ENCODE measurements around the gene THAP4.

THAP4 gene, protein sequence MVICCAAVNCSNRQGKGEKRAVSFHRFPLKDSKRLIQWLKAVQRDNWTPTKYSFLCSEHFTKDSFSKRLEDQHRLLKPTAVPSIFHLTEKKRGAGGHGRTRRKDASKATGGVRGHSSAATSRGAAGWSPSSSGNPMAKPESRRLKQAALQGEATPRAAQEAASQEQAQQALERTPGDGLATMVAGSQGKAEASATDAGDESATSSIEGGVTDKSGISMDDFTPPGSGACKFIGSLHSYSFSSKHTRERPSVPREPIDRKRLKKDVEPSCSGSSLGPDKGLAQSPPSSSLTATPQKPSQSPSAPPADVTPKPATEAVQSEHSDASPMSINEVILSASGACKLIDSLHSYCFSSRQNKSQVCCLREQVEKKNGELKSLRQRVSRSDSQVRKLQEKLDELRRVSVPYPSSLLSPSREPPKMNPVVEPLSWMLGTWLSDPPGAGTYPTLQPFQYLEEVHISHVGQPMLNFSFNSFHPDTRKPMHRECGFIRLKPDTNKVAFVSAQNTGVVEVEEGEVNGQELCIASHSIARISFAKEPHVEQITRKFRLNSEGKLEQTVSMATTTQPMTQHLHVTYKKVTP

DNA sequence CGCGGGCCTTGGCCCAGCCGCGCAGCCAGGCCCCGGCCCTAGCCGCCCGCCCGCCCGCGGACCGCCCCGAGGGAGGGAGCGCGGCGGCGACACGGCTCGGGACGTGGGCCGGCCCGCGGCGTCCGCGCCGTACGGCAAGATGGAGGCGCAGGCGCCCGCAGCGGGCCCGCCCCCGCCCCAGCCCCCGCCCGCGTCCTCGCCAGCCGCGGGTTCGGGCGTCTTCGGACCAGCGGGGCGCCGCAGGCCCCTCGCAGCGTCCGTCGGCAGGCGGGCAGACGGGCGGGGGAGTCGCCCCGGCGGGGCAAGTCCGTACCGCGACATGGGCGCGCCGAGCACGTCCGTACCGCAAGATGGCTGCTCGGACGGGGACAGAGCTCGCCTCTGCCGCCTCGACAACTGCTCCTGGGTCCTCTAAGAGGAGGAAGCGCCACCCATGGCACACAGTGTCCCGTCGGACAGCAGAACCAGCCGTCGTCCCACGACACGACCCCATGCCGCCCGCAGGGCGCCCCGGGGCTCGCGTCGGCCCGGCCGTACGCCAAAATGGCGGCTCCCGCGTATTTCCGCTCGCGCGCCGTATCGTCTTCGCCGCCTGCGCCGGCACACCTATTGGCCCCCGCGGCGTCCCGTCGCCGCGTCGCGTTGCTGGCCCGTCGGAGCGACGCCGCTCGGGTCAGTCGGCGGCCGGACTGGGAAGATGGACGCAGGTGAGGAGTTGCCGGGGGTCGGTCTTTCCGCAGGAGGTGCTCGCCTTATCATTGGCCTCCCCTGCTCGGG, at the start of gene THAP4, which contains the start of gene ATG4B:
THAP4 (minus strand) TSS at position 141 of the 777 bp plus-strand sequence. CDS start 141 bp downstream, outside the sequence.
ATG4B (plus strand) TSS at position 676 of the 777 bp plus-strand sequence; CDS start at position 698, 22 bp downstream.
- FAIRE-seq: no peak

DNA sequence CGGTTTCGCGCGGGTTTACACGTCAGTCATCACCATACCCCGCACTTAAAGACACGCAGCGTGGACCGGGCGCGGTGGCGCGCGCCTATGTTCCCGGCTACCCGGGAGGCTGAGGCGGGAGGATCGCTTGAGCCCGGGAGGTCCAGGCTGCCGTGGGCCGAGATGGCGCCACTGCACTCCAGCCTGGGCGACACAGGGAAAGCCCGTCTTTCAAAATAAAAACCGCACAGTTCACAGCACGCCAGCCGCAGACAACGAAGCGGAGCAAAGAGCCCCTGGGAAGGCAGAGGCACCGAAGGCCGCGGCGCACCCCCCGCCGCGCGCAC, 49.3 kb upstream of the THAP4 start:
- FAIRE-seq: no peak

DNA sequence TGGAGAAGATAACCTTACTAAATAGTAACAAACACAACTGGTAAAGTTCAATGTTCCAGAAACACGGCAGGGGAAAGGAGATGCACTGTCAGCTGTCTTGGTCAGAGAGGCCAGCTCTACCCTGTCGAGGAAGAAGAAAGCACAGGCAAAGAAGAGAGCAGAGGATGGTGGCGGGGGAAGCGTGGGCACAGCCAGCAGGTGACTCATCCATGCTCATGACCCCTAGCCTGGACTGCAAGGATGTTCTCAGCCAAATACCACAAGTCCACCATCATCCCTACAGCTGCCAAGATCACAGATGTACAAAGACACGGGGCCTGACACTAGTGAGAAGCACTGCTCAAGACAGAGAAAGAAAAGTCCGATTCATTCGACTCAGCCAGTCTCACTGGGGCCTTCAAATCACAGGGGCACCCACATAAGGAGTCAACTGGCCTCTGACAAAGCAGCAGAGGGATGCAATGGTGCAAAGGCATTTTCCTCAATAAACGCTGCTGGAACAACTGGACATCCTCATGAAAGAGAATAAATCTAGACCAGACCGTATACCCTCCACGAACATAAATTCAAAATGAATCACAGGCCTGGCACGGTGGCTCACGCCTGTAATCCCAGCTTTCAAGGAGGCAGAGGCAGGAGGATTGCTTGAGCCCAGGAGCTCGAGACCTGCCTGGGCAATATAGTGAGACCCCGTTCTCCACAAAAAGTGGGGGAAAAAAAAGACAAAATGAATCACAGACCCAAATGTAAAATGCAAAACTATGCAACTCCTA, 44.1 kb upstream of the THAP4 start:
- no peak for FAIRE-seq

DNA sequence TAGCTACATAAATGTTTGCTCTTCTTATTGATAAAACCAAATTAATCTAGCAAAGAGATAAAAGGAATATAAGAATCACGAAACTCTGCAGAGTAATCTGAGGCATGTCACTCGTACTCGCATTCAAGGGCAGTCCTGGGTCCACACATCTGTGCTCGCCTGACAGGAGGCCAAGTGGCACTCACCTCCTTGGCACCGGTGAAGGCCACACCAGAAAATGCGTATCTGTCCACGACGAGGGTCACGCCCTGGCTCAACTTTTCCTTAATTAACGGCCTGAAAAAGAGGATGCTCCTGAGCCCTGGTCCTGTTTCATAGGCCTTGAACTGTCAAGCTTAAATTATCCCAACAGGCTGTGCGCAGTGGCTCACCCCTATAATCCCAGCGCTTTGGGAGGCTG, 43.1 kb upstream of the THAP4 start:
- FAIRE-seq: no peak

DNA sequence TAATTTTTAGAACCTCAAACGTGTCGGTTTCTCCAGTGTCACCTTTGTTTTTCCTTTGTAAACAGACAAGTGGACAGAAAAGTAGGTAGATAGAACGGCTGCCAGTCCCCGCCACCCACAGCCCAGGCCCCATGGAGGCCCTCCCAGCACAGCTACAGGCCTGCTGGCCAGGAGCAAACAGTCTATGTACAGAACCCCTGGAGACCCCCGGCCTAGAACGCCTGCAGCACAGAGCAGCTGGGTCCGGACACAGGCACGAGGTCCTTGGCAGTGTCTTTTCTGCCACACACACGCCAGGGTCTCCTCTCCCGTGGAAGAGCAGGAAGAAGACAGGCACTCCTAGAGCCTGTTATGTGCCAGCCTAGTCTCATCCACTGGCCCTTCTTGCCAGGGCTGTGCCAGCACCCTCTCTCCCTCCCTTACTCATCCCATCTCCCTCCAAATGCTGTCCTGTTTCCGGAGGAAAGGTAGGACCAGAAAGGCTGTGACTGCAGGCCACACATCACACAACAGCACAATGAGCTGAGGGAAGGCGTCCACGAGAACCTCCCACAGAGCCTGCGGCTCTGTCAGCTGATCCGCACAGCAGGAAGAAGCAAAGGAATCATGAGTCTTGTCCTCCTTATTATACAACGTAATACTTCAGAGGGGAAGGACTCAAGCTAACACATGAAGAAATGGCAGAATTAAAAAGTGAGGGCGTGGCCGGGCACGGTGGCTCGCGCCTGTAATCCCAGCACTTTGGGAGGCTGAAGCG, 42.0 kb upstream of the THAP4 start:
- no peak for FAIRE-seq

DNA sequence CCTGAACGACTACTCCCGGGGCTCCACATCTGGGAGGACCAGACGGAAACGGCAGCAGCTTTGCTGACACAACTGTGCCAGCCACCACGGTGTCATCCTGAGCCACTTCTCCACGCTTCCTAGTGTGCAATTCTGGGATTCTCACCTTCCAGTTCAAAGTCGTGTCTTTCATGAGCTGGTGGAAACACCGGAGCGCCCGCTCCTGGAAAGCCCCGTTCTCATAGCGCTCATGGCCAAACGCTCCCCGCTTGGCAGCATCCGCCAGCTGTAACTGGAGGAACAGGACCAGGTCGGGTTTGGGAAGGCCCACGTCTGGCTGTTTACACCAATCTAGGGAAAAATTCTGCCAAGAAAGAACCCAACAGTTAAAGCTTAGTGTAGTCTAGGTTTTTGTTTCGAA, 41.3 kb upstream of the THAP4 start:
- no peak for FAIRE-seq

DNA sequence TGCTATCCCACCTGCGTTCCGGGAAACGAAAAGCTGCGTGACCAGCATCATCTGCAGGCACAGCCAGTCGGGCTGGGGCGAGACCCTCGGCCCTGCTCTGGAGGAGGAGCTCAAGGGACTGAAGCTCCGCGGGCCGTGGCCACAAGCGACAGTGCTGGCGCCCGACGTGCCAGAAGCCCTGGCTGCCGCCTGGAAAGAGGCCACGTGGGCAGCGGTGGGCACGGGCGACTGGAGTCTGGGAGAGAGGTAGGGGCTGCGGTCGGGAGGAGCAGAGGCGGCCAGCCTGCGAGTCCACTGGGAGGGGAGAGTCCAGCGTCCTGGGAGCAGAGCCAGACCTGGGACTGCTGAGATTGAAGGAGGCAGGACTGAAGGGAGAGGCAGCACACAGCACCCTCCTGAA, 40.4 kb upstream of the THAP4 start:
- no peak for FAIRE-seq

DNA sequence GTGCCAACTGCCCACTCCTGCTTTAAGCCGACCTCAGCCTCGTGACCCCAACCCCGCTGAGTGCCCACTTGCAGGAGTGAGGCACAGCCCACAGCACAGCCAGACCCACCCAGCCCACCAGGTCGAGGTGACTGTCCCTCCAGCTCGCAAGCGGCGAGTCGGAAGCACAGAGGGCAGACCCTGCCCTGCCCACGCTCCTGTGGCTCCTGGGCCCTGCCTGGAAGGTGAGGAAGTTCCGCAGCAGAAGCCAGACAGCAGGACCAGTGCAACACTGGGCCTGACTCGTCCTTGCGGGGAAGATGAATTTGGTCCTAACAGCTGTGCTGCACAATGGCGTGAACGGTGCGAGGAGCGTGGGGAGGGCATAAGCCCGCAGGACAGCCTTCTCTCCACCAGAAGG, 39.7 kb upstream of the THAP4 start:
- FAIRE-seq: no peak

DNA sequence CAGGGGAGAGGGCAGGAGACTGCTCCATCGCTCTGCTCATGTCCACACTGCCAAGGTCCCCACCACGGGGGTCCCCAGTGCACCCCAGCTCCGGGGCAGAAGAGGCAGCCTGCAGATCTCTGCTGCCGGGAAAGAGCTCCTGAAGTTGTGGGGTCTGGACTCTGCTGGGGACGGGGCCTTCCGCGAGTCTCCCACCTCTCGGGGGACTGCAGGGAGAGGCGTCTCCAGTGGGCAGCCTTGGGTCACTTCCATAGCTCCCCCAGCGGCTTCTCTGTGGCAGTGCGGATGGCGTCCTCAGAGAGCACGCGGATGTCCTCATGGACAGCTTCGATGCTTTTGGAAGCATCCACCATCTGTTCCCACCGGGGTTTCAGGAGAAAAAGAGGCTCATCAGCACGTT, 38.9 kb upstream of the THAP4 start:
- FAIRE-seq: no peak

DNA sequence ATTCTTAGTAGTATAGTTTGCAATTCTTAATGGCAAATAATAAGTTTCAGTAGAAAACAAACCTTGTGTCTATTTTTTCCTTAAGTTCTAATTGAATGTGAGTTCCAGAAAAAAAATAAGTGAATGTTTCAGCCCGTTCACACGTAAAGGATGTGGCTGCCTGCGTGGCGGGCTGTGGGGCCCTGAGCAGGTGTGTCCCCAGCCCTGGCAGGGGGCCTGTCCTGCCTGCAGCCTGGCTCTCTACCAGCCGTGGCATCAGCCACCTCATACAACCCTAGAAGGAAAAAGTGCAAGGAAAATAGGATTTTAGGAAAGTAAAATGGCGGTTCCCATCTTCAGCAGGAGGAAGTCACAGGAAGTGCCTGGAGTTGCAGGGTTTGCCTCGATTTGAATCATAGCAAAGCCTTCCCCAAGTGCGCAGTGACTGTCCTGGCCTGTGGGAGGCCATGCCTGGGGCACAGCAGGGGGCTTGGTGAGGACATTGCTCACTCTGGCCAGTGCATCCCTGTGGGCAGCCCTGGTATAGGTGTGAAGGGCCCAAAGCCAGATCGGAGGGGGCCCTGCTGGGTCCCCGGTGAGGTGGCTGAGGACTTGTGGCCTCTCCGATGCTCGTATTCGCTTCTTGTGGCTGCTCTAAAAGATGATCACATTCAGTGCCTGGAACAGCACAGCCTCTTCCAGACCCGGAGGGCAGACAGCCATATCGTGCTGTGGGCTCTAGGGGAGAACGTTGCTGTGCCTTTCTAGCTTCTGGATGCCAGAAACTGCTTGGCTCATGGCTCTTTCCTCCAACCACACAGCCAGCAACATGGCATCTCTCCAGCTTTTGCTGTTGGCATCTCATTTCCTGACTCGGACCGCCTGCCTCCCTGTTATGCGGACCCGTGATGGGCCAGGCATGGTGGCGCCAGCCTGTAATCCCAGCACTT, 37.1 kb upstream of the THAP4 start:
- no peak for FAIRE-seq

DNA sequence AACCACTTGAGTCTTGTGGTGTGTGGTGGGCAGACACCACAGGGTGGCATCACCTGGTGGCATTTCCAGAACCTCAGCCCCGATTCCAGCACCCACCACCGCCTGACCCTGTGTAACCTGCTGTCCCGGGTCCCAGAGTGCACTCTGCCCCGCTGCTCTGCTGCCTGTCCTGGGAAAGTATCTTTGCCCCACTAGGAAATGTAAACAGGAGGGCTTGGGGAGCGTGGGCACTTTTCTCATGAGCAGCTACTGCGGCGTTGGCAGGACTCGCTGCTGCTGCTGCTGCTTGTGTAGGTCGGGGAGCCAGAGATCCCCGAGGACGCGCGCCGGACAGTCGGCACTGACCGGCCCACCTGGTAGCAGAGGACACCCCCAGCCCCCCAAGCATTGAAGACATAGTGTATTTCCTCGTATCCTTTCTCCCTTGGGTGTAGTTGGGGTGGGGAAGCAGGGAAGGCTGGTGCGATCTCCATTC, 36.3 kb upstream of the THAP4 start:
- no peak for FAIRE-seq

DNA sequence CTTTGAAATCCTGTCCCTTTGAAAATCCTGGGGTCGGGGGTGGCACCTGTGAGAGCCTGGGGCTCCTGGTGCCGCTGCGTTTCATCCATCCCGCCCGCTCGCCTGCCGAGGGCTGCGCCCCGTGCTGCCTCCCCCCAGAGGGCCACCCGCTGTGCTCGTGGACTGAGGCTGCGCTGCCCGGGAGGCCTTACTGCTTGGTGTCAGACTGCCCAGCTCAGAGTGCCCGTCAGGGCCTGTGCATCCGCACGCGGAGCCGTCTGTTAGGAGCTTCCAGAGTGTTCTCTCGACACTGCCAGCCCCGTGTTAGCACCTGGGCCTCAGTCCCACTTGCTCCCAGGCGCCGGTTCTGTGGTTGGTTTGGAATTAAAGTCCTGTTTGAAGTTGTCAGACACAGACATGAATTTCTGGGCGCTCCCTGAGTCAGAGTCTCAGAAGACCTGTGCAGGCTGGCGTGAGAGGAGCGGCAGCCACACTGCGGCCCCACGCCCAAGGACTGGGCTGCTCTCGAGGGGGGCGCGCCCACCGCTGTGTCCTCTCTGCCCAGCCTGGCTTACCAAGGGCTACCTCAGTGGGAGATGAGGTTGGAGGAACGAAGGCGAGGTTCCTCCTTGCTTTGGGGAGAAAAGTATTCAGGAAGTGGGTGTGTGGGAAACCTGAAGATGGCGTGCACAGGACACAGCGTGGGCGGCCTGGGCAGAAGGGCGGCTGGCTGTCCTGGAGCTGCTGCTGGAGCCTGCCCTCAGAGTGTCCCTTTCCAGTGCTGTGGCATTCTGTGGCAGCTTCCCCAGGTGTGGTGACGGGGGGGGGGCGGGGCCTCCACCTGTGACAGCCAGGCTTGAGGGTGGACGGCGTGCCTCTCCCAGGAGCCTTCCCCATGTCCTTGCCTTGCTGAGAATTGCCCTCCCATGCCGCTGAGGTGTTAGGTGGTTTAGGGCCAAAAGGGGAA, 35.6 kb upstream of the THAP4 start:
- FAIRE-seq: no peak

DNA sequence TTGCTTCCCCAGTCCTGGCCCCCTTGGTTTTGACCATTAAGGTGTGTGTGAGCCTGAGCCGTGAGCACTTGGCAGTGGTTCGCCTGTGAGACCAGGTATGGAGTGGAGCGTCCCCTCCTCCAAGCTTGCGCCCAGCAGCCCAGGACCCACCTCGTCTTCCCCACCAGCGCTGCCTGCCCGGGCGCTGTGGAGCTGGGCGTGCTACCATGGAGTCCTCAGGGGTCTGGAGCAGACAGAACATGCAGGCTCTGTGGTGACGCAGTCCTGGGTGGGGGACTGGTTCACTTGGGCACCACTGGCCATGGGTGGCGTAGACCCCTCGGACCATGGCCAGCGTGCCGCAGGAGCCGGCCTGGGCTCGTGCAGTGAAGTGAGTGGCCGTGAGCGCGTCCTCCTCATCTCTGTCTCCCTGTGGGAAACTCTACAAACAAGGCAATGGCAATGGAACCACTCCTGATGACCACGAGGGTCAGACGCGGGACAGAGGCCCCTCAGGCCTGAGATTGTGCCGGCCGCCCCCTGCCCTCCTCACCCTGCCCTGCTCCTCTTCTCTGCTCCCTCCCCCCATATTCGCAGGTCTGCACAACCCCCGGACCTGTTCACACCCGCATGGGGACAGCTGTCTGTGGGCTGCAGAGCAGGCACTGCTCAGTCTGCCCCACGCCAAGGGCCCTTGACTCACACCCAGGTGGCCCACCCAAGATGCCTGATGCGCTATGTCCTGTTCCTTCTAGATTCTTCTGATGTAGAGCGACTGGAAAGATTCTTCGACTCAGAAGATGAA, 34.7 kb upstream of the THAP4 start:
- FAIRE-seq: no peak

DNA sequence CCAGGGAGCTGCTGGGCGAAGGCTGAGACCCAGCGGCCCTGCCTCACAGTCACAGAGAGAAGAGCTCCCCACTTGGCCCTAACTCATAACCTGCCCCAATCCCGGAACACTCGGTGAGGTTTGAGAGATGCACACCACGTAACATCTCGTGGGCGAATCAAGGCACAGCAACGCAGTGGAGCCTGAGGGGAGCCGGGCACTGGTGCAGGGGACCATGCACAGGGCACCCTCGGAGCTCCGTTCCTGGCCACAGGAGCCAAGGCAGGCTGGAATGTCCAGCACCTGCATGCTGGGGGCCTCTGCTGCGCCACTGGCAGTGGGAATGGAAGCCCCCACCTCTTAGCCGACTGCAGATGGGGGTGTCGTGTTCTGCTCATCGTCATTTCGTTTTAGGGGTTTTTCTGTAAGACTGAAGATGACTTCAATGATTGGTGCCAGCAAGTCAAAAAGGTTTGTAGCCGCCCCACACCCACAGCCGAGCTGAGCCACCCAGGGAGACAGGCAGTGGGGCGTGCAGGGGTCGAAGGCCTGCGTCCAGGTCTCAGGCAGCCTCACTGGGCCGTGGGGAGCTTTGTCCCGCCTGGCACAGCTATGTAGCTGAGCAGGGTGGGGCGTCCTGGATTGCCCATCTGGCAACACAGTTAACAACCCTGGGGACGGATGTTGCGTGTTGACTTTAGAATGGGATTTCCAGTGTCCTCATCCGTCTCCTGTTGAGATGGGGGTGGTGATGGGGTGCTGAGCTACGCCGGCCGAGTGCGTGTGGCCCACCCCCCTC, 33.6 kb upstream of the THAP4 start:
- no peak for FAIRE-seq

DNA sequence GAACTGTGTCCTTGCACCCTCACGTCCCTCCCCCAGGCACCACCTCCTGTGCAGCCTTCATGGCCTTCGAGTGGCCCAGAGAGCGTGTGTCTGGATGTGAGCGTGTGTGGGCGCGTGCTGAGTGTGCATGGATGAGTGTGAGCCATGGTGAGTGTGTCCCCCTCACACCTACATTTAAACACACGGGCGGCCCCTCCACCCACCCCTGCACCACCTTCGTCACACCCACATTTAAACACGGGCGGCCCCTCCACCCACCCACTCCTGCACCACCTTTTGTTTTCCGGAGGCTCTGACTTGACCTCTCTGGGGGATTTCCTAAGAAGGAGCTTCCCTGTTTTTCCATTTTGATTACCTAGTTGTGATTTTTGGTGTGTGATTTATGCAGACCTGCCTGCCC, 31.9 kb upstream of the THAP4 start:
- no peak for FAIRE-seq

DNA sequence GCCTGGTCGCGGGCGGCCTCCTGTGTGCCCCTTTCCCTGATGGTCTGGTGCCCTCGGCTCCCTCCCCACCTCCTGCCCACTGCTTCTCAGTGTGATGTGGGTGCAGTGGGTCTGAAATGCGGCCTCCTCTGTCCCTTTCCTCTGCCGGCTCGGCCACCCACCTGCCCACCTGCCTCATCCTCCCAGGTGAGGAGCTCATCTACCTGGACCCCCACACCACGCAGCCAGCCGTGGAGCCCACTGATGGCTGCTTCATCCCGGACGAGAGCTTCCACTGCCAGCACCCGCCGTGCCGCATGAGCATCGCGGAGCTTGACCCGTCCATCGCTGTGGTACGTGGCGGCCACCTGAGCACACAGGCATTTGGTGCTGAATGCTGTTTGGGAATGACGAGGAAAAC, 31.4 kb upstream of the THAP4 start:
- FAIRE-seq: no peak

DNA sequence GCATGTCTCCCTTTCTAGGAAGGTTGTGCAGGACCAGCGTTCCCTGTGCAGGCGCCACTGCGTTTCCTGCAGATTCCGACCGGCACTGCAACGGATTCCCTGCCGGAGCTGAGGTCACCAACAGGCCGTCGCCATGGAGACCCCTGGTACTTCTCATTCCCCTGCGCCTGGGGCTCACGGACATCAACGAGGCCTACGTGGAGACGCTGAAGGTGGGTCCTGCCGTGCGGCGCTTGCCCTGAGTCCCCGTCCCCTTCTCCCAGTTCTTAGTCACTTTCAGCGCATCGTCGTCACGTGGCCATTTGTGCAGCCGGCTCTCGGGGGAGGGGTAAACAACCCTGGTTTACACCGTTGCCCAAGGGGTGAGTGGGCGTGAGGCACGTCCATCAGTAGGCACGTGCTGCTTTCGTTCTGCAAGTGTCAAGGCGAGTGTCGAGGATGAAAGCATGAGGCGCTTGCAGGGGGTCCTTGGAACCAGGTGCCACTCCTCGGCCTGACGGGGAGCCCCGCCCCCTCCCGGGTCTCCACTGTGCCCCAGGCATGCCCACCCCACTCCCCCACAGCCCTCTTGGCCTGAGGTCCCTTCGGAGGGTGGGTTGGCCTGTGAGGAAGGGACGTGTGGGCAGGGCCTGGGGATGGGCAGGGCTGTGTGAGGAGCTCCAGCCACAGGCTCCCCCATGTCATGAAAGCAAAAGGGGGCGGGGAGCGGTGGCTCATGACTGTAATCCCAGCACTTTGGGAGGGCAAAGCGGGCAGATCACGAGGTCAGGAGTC, 29.9 kb upstream of the THAP4 start:
- no peak for FAIRE-seq
